K562 (cell line): ENCODE measurements around the gene C1orf50. TPM values are rescaled to one million over a fixed set of nuclear protein-coding genes. Genes with fewer than 3 reads are reported as not detected.

Experiments
- BMI1 ChIP-seq: fragments of 150-350 bp; IDR thresholded peaks from 2 replicates; pipeline ENCODE4 v1.6.1; 2014; ENCODE audit warnings: low read length
- CTCF ChIP-seq, 3 experiments: IDR thresholded peaks in 2 of 3; conservative IDR thresholded peaks in 1 of 3; 2 replicates each; pipeline ENCODE4 v1.5.1; 2011 to 2012; ENCODE audit warnings: low read length in 3 of 3, mild to moderate bottlenecking in 3 of 3, control low read depth in 2 of 3, improper control_type of control experiment in 1 of 3, inconsistent platforms in 1 of 3, low read depth in 1 of 3, mixed read lengths in 1 of 3, moderate library complexity in 1 of 3; ENCODE audit not compliant: insufficient read depth in 2 of 3
- DDX20 ChIP-seq: fragments of 450-650 bp; IDR thresholded peaks from 2 replicates; pipeline ENCODE4 v1.6.1; 2016; ENCODE audit warnings: missing genetic modification characterization, low read depth, mild to moderate bottlenecking, missing compliant biosample characterization, moderate library complexity
- EP300 ChIP-seq: IDR thresholded peaks from 2 replicates; pipeline ENCODE4 v1.6.1; 2012; ENCODE audit warnings: low read length, improper control_type of control experiment
- KLF1 ChIP-seq: fragments of 450-650 bp; IDR thresholded peaks from 2 replicates; pipeline ENCODE4 v1.6.1; 2016; ENCODE audit warnings: missing genetic modification characterization, missing compliant biosample characterization
- KLF13 ChIP-seq: fragments of 450-650 bp; IDR thresholded peaks from 2 replicates; pipeline ENCODE4 v1.6.1; 2016; ENCODE audit warnings: missing genetic modification characterization, low read depth, mild to moderate bottlenecking, missing compliant biosample characterization, moderate library complexity, borderline replicate concordance
- MIER1 ChIP-seq: fragments of 450-650 bp; IDR thresholded peaks from 2 replicates; pipeline ENCODE4 v1.6.1; 2016; ENCODE audit warnings: antibody characterized with exemption, mild to moderate bottlenecking, low read depth
- NFE2L1 ChIP-seq: fragments of 450-650 bp; IDR thresholded peaks from 2 replicates; pipeline ENCODE4 v1.6.1; 2016; ENCODE audit warnings: missing genetic modification characterization, low read depth, mild to moderate bottlenecking, missing compliant biosample characterization, moderate library complexity, borderline replicate concordance
- PRDM10 ChIP-seq: fragments of 450-650 bp; IDR thresholded peaks from 2 replicates; pipeline ENCODE4 v1.6.1; 2018; ENCODE audit not compliant: partially characterized antibody
- SREBF1 ChIP-seq: fragments of 150-350 bp; IDR thresholded peaks from 2 replicates; pipeline ENCODE4 v1.6.1; 2014; ENCODE audit warnings: antibody characterized with exemption, low read depth, low read length, borderline replicate concordance
- TFAM ChIP-seq: fragments of 250-450 bp; sonication (Bioruptor Pico); conservative IDR thresholded peaks from 2 replicates; pipeline ENCODE4 v1.5.0; 2021; ENCODE audit warnings: mild to moderate bottlenecking, moderate library complexity
- UBTF ChIP-seq, 2 experiments: IDR thresholded peaks; 2 replicates each; pipeline ENCODE4 v1.6.1; 2012; ENCODE audit warnings: improper control_type of control experiment in 2 of 2, low read depth in 2 of 2, low read length in 2 of 2, borderline replicate concordance in 1 of 2
- XRCC5 ChIP-seq: fragments of 200-400 bp; formaldehyde crosslinking; IDR thresholded peaks from 2 replicates; pipeline ENCODE4 v1.6.1; 2017; ENCODE audit warnings: low read depth, mild to moderate bottlenecking, low read length
- YY1 ChIP-seq, 3 experiments: IDR thresholded peaks; 2 replicates each; pipeline ENCODE4 v1.6.1; 2011; ENCODE audit warnings: low read length in 2 of 3, mild to moderate bottlenecking in 2 of 3, moderate library complexity in 2 of 3, borderline replicate concordance in 1 of 3, control low read depth in 1 of 3, low read depth in 1 of 3; ENCODE audit not compliant: insufficient read depth in 3 of 3, insufficient replicate concordance in 2 of 3, control insufficient read depth in 1 of 3, insufficient read length in 1 of 3; ENCODE audit errors: extremely low read depth in 1 of 3
- ZEB2 ChIP-seq: fragments of 450-650 bp; IDR thresholded peaks from 2 replicates; pipeline ENCODE4 v1.6.1; 2016
- ZNF133 ChIP-seq: fragments of 250-450 bp; sonication (Bioruptor Pico); IDR thresholded peaks from 2 replicates; pipeline ENCODE4 v1.4.0; 2020; ENCODE audit warnings: mild to moderate bottlenecking
- polyA plus RNA-seq, 8 experiments: library from polyadenylated mRNA; depleted of rRNA in 4 of 8; stranded (reverse) in 5 of 8; unstranded in 3 of 8; fragments of >200 nt; fragmentation: Nextera tagmentation in 2 of 8; fragmentation: Illumina TruSeq in 1 of 8; extraction: Ambion mirVana in 2 of 8; extraction: Trizol in 1 of 8; gene quantifications; 2 replicates each; pipeline versions ENCODE4 v1.2.1 to v1.2.3, GENCODE V29; 2011 to 2014; ENCODE audit warnings: inconsistent platforms in 1 of 8, missing spikeins in 1 of 8
- total RNA-seq, 7 experiments: library from RNA; depleted of rRNA in 6 of 7; stranded (reverse); fragments of >200 nt in 6 of 7; fragmentation: Illumina TruSeq in 2 of 7; extraction: Trizol in 2 of 7; gene quantifications; 2 replicates each; pipeline versions ENCODE4 v1.2.1 to v1.2.3, GENCODE V29; 2011 to 2021; ENCODE audit warnings: low replicate concordance in 1 of 7
- TF ChIP-seq, protein P1 (sequence below), 2 experiments: fragments of 450-650 bp; IDR thresholded peaks; 2 replicates each; pipeline ENCODE4 v1.6.1; 2016

C1orf50 gene
- total and polyA plus RNA-seq, 9 of the 15 experiments (the other 6 are each of a cell fraction or from before 2014, with no cell fraction given), result 0.55 to 13.9 (median 5.2) TPM

DNA sequence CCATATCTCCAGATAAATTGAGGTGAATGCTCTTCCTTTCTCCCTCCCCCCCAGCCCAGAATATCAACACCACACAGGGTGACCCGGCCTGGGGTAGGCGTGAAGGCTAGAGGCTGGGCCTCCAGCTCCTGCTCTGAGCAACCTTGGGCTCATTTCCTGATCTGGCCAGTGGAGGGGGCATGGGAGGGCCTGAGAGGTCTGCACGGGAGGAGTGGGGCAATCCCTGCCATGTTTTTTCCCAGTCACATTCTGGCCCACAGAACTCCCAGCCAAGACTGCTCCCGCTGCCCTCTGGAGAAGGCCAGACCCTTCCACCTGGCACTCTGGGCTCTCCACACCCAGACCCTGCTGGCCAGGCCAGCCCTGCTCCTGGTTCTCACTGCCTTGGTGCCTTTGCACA lies 30.9 kb upstream of the C1orf50 start (continued):
- TF ChIP-seq KLF13 (tag) (peak; percentile 43; the same call in 1 of the 2 replicates), BMI1 (no peak), NFE2L1 (no peak), KLF1 (tag) (peak; percentile 97; the same call in 1 of the 2 replicates), YY1 (IDR thresholded peaks at IDR 0.05; ENCODE audit: borderline replicate concordance in 1 of 3, control insufficient read depth in 1 of 3, extremely low read depth in 1 of 3, insufficient read depth in 3 of 3, insufficient read length in 1 of 3, insufficient replicate concordance in 2 of 3, low read depth in 1 of 3, low read length in 2 of 3) (peak; percentile 30 to 68 (median 37)), MIER1 (no peak), ZNF133 (CRISPR knock-in tag) (no peak), TFAM (CRISPR knock-in tag) (no peak), UBTF (IDR thresholded peaks at IDR 0.05; ENCODE audit: borderline replicate concordance in 1 of 2, low read depth in 2 of 2, low read length in 2 of 2) (0 out of 4 replicates have a peak, but pooled peaks of 1 of the 2 experiments have one; percentile 31), CTCF (IDR thresholded peaks at IDR 0.05 in 2 of 3, conservative IDR thresholded peaks at IDR 0.05 in 1 of 3; ENCODE audit: insufficient read depth in 2 of 3, low read depth in 1 of 3, low read length in 3 of 3) (peak; percentile 69 to 81 (median 73)), PRDM10 (no peak), DDX20 (tag) (no peak), XRCC5 (0 out of 2 replicates have a peak, but pooled peaks have one; percentile 37), ZEB2 (no peak), SREBF1 (no peak), EP300 (no peak)
- TF ChIP-seq, protein P1, sequence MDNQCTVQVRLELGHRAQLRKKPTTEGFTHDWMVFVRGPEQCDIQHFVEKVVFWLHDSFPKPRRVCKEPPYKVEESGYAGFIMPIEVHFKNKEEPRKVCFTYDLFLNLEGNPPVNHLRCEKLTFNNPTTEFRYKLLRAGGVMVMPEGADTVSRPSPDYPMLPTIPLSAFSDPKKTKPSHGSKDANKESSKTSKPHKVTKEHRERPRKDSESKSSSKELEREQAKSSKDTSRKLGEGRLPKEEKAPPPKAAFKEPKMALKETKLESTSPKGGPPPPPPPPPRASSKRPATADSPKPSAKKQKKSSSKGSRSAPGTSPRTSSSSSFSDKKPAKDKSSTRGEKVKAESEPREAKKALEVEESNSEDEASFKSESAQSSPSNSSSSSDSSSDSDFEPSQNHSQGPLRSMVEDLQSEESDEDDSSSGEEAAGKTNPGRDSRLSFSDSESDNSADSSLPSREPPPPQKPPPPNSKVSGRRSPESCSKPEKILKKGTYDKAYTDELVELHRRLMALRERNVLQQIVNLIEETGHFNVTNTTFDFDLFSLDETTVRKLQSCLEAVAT (IDR thresholded peaks at IDR 0.05), result no peak
